ENCODE data around the gene BICD1. TPM values are rescaled to one million over a fixed set of nuclear protein-coding genes. Genes with fewer than 3 reads are reported as not detected.
A peak's percentile ranks its signal among the peaks of the same experiment; 100 is the strongest.

Gene BICD1
- total RNA-seq: 49.1 and 49.5 TPM in 2 replicates
- long read RNA-seq, partial matches to known transcripts: 8 of 14 reads
- long read RNA-seq, other reads (novel, unspliced or antisense): 4 of 14 reads

GRCh38 chr12:32106517-32107358 lies at the start of gene BICD1:
TSS of gene BICD1 (plus strand) at chr12:32106847. CDS start at chr12:32107332, 485 bp downstream.
- peak within 1 kb of the TSS; percentile 98 for H3K4me3 Mint-ChIP-seq
- DNase-seq (ENCODE audit: low read depth, low spot score): peak; percentile 82
- peak within 1 kb of the TSS; percentile 98 for H3K27ac Mint-ChIP-seq (ENCODE audit: unreplicated experiment)
- TF ChIP-seq, protein P1, sequence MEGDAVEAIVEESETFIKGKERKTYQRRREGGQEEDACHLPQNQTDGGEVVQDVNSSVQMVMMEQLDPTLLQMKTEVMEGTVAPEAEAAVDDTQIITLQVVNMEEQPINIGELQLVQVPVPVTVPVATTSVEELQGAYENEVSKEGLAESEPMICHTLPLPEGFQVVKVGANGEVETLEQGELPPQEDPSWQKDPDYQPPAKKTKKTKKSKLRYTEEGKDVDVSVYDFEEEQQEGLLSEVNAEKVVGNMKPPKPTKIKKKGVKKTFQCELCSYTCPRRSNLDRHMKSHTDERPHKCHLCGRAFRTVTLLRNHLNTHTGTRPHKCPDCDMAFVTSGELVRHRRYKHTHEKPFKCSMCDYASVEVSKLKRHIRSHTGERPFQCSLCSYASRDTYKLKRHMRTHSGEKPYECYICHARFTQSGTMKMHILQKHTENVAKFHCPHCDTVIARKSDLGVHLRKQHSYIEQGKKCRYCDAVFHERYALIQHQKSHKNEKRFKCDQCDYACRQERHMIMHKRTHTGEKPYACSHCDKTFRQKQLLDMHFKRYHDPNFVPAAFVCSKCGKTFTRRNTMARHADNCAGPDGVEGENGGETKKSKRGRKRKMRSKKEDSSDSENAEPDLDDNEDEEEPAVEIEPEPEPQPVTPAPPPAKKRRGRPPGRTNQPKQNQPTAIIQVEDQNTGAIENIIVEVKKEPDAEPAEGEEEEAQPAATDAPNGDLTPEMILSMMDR (conservative IDR thresholded peaks at IDR 0.05): peak; percentile 58
- no peaks in the 10 kb centered on the region for H3K27me3 Mint-ChIP-seq (ENCODE audit: low read depth)
- peaks cover 37% of the 10 kb centered on the region for H3K4me1 Mint-ChIP-seq
- H3K36me3 Mint-ChIP-seq (ENCODE audit: low read depth): no peaks in the 10 kb centered on the region
- no peaks in the 10 kb centered on the region for H3K9me3 Mint-ChIP-seq

DNA sequence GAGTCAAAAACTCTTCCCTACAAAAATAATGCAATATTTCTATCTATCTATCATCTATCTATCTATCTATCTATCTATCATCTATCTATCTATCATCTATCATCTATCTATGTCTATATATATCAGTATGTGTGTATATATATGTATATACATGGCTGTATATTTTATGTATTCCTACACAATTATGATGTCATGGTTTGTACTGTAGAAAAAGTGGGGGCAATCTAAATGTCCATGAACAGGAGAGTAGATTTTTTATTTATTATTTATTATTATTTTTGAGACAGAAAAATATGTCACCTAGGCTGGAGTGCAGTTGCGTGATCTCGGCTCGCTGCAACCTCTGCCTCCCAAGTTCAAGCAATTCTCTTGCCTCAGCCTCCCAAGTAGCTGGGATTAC lies 45.6 kb upstream of the BICD1 start:
- Mint-ChIP-seq H3K4me3 (no peak overlapping the region), H3K27me3 (ENCODE audit: low read depth) (no peaks in the 10 kb centered on the region), H3K9me3 (peaks cover 3% of the 10 kb centered on the region), H3K4me1 (peaks cover 6% of the 10 kb centered on the region), H3K27ac (ENCODE audit: unreplicated experiment) (no peak overlapping the region), H3K36me3 (ENCODE audit: low read depth) (no peaks in the 10 kb centered on the region)
- no peak for DNase-seq (ENCODE audit: low read depth, low spot score)
- TF ChIP-seq, protein P1 (conservative IDR thresholded peaks at IDR 0.05): no peak

DNA sequence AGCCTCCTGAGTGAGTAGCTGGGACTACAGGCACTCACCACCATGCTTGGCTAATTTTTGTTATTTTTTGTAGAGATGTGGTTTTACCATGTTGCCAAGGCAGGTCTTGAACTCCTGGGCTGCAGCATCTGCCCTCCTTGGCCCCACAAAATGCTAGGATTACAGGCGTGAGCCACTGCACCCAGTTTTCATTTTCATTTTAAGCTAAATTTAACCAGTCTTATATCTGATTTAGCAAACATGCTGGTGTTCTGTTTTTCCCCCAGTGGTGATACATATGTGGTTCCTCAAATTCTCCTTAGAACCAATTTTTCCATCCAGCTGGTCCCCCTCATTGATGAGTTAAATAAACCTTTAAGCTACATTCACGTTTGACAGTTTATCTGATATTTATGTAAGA lies 43.8 kb upstream of the BICD1 start:
- no peaks in the 10 kb centered on the region for H3K27me3 Mint-ChIP-seq (ENCODE audit: low read depth)
- DNase-seq (ENCODE audit: low read depth, low spot score): no peak
- no peak overlapping the region for H3K4me3 Mint-ChIP-seq
- no peaks in the 10 kb centered on the region for H3K36me3 Mint-ChIP-seq (ENCODE audit: low read depth)
- H3K9me3 Mint-ChIP-seq: no peaks in the 10 kb centered on the region
- peaks cover 6% of the 10 kb centered on the region for H3K4me1 Mint-ChIP-seq
- TF ChIP-seq, protein P1 (conservative IDR thresholded peaks at IDR 0.05): peak; percentile 27
- H3K27ac Mint-ChIP-seq (ENCODE audit: unreplicated experiment): no peak overlapping the region

DNA sequence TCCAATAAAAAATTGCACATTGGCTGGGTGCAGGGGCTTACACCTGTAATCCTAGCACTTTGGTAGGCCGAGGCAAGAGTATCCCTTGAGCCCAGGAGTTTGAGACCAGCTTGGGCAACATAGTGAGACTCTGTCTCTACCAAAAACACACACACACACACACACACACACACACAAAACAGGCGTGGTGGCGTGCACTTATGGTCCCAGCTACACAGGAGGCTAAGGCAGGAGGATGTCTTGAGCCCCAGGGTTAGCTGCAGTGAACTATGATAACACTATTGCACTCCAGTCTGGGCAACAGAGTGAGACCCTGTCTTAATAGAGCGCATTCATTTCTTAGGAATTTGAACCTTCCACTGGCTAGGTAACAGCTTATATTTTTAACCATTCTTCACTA lies 42.9 kb upstream of the BICD1 start:
- Mint-ChIP-seq H3K27me3 (ENCODE audit: low read depth) (no peaks in the 10 kb centered on the region), H3K9me3 (no peaks in the 10 kb centered on the region), H3K27ac (ENCODE audit: unreplicated experiment) (no peak overlapping the region), H3K36me3 (ENCODE audit: low read depth) (no peaks in the 10 kb centered on the region), H3K4me1 (peaks cover 6% of the 10 kb centered on the region), H3K4me3 (no peak overlapping the region)
- DNase-seq (ENCODE audit: low read depth, low spot score): no peak
- TF ChIP-seq, protein P1 (conservative IDR thresholded peaks at IDR 0.05): no peak

GRCh38 chr12:32066206-32066605 lies 40.4 kb upstream of the BICD1 start:
- Mint-ChIP-seq H3K4me3 (no peak overlapping the region), H3K27ac (ENCODE audit: unreplicated experiment) (peak overlapping the region; percentile 2), H3K36me3 (ENCODE audit: low read depth) (no peaks in the 10 kb centered on the region), H3K27me3 (ENCODE audit: low read depth) (no peaks in the 10 kb centered on the region), H3K4me1 (no peaks in the 10 kb centered on the region), H3K9me3 (no peaks in the 10 kb centered on the region)
- TF ChIP-seq, protein P1 (conservative IDR thresholded peaks at IDR 0.05): no peak
- DNase-seq (ENCODE audit: low read depth, low spot score): no peak
